ENCODE measurements around the gene USP6.

Gene USP6

DNA sequence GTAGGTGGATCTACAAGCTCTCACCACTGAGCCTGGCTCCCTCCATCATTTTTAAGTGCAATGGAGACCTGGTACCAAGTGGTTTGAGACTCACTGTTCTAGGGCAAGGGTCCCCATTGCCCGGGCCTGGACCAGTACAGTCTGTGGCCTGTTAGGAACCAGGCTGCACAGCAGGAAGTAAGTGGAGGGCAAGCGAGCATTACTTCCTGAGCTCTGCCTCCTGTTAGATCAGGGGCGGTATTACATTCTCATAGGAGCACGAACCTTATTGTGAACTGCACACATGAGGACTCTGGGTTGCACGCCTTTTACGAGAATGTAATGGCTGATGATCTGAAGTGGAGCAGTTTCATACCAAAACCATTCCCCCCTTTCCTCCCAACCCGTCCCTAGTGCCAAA, 82.6 kb downstream of the USP6 start:
- H3K9me3 ChIP-seq = no peaks in the 10 kb centered on the region
- H3K4me1 ChIP-seq (ENCODE audit: control insufficient read depth in 1 of 2, insufficient read depth in 1 of 2, low read depth in 1 of 2, low read length in 1 of 2) = no peaks in the 10 kb centered on the region
- H3K27ac ChIP-seq = no peak overlapping the region
- no peak overlapping the region for H3K4me3 ChIP-seq (ENCODE audit: low read depth in 1 of 2, low read length in 1 of 2)
- H3K36me3 ChIP-seq = no peaks in the 10 kb centered on the region
- H3K27me3 ChIP-seq = no peaks in the 10 kb centered on the region
- TF ChIP-seq, protein P1, sequence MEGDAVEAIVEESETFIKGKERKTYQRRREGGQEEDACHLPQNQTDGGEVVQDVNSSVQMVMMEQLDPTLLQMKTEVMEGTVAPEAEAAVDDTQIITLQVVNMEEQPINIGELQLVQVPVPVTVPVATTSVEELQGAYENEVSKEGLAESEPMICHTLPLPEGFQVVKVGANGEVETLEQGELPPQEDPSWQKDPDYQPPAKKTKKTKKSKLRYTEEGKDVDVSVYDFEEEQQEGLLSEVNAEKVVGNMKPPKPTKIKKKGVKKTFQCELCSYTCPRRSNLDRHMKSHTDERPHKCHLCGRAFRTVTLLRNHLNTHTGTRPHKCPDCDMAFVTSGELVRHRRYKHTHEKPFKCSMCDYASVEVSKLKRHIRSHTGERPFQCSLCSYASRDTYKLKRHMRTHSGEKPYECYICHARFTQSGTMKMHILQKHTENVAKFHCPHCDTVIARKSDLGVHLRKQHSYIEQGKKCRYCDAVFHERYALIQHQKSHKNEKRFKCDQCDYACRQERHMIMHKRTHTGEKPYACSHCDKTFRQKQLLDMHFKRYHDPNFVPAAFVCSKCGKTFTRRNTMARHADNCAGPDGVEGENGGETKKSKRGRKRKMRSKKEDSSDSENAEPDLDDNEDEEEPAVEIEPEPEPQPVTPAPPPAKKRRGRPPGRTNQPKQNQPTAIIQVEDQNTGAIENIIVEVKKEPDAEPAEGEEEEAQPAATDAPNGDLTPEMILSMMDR (IDR thresholded peaks at IDR 0.05) = no peak

DNA sequence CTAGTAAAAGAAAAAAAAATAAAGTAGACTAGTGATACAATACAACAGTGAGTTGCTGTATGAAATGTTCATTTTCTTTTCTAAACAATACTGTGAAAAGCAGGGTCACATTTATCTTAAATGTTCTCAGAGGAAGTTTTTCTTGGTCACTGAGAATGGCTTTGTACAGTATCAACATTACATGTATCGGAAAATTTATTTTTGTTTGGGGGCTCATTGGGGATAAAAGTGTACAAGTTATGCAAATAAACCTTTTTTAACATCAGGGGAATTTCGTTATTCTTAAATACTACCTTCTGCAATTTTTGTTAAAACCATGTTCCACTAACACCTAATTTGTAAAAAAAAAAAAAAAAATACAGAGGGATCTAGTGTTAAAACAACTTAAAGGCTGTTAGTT, 84.5 kb downstream of the USP6 start:
- no peaks in the 10 kb centered on the region for H3K27me3 ChIP-seq
- H3K36me3 ChIP-seq = no peaks in the 10 kb centered on the region
- no peaks in the 10 kb centered on the region for H3K9me3 ChIP-seq
- TF ChIP-seq, protein P1 (IDR thresholded peaks at IDR 0.05) = no peak
- no peaks in the 10 kb centered on the region for H3K4me1 ChIP-seq (ENCODE audit: control insufficient read depth in 1 of 2, insufficient read depth in 1 of 2, low read depth in 1 of 2, low read length in 1 of 2)
- H3K4me3 ChIP-seq (ENCODE audit: low read depth in 1 of 2, low read length in 1 of 2) = no peak overlapping the region
- no peak overlapping the region for H3K27ac ChIP-seq

DNA sequence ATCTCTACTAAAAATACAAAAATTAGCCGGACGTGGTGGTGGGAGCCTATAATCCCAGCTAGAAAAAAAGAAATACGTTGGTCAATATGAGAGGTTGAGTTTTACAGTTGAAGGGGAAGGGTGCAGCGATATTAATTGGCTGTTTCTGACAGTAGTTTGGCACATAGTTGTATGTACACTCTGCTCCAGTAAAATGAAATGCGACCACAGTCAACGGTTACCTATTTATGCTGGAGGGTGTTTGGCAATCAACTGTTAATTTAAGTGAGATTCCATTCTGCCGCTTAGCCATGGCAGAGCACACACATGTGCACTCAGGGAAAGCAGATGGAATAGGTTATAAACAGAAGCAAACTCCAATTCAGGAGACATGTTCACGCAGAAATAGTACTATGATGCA, 85.2 kb downstream of the USP6 start:
- Histone ChIP-seq H3K9me3 (no peaks in the 10 kb centered on the region), H3K4me3 (ENCODE audit: low read depth in 1 of 2, low read length in 1 of 2) (no peak overlapping the region), H3K36me3 (no peaks in the 10 kb centered on the region), H3K27me3 (no peaks in the 10 kb centered on the region), H3K4me1 (ENCODE audit: control insufficient read depth in 1 of 2, insufficient read depth in 1 of 2, low read depth in 1 of 2, low read length in 1 of 2) (no peaks in the 10 kb centered on the region), H3K27ac (no peak overlapping the region)
- TF ChIP-seq, protein P1 (IDR thresholded peaks at IDR 0.05) = no peak

DNA sequence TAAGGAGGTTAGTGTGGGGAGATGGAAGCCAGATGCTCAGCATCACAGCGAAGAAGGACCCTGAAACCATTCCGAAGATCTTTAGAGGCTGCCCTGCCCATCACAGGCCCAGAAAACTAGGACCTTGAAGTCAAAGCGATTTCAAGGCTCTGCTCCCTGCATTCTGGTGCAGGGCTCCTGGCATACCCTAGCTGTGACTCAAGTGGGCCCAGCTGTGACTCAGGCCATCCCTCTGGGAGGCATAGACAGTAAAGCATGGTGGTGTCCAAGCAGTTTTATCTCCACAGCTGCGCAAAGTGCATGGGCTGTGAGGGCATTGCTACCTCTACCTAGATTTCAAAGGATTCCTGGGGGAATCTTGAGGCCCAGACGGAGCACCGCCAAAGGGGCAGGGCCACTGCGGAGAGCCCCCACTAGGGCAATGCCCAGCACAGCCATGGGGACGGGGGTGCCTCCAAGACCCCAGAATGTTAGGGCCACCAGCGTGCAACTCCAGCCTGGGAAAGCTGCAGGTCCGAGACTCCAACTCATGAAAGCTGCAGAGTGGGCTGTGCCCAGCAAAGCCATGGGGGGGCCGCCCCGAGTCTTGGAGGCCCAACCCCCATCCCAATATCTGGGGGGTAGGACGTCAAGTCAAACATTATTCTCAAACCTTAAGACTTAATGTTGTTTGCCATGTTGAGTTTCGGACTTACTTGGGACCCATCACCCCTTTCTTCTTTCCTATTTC, 87.5 kb downstream of the USP6 start:
- H3K4me1 ChIP-seq (ENCODE audit: control insufficient read depth in 1 of 2, insufficient read depth in 1 of 2, low read depth in 1 of 2, low read length in 1 of 2) = no peaks in the 10 kb centered on the region
- no peak overlapping the region for H3K4me3 ChIP-seq (ENCODE audit: low read depth in 1 of 2, low read length in 1 of 2)
- H3K27me3 ChIP-seq = no peaks in the 10 kb centered on the region
- H3K9me3 ChIP-seq = no peaks in the 10 kb centered on the region
- TF ChIP-seq, protein P1 (IDR thresholded peaks at IDR 0.05) = no peak
- H3K27ac ChIP-seq = no peak overlapping the region
- H3K36me3 ChIP-seq = no peaks in the 10 kb centered on the region

DNA sequence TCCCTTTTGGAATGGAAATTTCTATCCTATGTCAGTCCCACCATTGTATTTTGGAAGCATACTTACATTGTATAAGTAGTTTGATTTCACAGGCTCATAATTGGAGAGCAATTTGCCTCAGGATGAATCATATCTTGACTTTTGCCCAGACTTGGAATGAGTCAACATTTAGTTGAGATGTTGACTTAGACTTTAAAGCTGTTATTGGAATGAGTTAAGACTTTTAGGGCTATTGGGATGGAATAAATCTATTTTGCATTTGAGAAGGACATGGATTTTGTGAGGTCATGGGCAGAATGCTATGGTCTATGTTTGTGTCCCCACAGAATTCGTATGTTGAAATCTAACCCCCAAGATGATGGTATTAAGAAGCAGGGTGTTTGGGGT, 88.1 kb downstream of the USP6 start:
- TF ChIP-seq, protein P1 (IDR thresholded peaks at IDR 0.05) = no peak
- Histone ChIP-seq H3K27me3 (no peaks in the 10 kb centered on the region), H3K9me3 (no peaks in the 10 kb centered on the region), H3K4me1 (ENCODE audit: control insufficient read depth in 1 of 2, insufficient read depth in 1 of 2, low read depth in 1 of 2, low read length in 1 of 2) (no peaks in the 10 kb centered on the region), H3K4me3 (ENCODE audit: low read depth in 1 of 2, low read length in 1 of 2) (no peak overlapping the region), H3K36me3 (no peaks in the 10 kb centered on the region), H3K27ac (no peak overlapping the region)
